DMS153 (cell line): ENCODE data around the gene PKN3.

Experiments used
- DNase-seq: peaks from one replicate; lab custom pipeline; 2025; lab: John Stamatoyannopoulos, UW

Gene PKN3

DNA sequence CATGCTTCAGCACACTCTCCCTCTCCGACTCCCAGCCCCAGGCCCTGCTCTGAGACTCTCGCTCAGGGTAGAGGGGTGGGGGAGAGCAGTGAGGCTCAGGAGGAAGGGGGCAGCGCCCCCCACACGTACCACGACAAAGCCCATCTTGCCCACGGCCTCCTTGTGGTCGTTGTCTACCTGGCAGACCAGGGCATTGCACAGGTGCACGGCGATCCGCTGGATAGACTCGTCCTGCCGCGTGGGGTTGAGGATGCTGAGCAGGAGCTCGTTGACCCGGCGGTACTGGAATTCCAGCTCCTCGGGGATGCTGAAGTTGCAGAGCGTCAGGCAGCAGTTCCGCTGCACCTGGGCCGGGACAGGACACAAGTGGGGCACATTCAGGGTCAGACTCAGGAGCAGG is 40.1 kb downstream of the PKN3 start:
- DNase-seq = no peak

DNA sequence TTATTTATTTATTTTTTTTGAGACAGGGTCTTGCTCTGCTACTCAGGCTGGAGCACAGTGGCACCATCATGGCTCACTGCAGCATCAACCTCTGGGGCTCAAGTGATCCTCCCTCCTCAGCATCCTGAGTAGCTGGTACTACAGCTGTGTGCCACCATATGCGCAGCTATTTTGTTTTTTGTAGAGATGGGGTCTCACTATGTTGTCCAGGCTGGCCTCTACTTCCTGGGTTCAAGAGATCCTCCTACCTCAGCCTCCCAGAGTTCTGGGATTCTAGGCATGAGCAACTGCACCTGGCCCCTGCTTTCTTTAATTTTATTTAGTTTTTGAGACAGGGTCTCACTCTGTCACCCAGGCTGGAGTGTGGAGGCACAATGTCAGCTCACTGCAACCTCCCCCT is 41.1 kb downstream of the PKN3 start:
- DNase-seq = no peak

DNA sequence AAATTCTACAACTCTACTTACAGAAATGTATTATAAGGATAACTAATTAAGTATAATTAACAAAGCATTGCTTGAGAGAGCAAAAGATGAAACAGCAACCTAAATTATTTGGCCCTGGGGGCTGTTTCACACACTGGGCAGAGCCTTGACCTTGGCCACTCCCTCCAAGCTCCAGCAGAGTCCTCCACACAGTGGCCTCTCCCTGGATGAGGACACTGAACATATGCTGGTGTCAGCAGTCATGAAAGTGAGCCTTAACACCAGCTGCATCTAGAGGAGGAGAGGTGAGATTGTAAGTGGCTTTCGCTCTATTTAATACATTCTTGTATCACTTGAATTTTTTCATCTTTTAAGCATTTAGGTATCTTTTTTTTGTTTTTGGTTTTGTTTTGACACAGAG is 44.9 kb downstream of the PKN3 start:
- no peak for DNase-seq

DNA sequence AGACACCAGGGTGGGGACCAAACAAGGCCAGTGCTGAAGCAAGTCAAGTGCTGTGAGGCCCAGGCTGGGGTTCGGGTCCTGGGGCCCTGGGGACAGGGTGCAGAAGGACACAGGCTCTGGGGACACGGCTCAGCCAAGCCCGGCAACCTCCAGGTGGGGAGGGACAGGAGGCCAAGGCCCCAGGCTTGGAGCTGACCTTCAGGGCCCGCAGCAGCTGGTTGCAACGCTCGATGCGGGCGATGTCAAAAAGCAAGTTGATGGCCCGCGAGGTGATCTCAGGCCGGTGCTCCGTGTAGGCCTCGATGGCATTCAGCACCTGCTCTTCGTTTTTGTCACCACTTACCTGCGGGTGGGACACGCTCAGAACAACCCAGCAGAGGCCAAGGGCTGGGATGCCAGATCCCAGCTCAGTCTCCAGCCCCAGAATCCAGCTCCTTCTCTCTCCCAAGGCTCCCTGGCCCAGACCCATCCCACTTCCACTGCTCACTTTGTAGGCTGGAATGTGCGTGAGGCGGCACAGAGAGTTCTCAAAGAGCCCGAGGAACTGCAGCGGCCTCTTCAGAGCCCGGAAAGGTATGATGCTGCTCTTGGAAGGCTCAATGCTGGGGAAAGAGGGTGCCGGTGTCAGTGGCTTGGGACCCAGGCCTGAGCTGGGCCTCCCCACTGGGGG is 48.8 kb downstream of the PKN3 start:
- no peak for DNase-seq

DNA sequence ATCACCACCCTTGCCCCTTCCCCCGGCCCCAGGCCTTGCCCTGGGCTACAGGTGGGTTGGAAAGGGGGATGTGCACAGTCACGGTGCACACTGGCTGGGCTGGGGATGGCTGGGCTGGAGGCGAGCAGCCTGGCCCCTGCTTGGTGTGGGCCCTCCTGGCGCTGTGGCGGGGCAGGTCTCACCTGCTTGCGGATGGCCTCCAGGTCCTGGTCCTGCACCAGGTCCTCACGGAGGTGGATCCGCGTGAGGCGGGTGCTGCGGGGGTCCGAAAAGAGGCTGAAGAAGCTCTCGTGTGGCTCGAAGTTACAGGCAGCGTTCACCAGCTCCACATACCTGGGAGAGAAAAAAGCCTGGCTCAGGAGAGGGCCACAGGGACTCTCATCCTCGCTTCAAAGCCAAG is 51.3 kb downstream of the PKN3 start:
- no peak for DNase-seq

DNA sequence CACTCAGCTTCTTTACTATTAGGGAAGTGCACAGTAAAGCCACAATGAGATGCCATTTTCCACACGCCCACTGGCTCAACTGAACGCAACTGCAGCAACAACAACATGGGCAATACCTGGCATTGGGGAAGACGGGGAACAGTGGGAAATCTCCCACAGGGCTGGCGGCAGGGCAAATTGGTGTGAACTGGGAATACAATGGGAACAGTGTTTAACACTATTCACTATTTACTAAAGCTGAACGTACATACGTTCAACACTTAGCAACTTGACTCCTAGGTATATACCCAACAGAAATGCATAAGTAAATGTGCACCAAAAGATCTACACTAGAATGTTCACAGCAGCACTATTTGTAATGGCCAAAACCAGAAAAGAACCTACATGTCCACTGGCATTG is 55.3 kb downstream of the PKN3 start:
- DNase-seq = no peak

DNA sequence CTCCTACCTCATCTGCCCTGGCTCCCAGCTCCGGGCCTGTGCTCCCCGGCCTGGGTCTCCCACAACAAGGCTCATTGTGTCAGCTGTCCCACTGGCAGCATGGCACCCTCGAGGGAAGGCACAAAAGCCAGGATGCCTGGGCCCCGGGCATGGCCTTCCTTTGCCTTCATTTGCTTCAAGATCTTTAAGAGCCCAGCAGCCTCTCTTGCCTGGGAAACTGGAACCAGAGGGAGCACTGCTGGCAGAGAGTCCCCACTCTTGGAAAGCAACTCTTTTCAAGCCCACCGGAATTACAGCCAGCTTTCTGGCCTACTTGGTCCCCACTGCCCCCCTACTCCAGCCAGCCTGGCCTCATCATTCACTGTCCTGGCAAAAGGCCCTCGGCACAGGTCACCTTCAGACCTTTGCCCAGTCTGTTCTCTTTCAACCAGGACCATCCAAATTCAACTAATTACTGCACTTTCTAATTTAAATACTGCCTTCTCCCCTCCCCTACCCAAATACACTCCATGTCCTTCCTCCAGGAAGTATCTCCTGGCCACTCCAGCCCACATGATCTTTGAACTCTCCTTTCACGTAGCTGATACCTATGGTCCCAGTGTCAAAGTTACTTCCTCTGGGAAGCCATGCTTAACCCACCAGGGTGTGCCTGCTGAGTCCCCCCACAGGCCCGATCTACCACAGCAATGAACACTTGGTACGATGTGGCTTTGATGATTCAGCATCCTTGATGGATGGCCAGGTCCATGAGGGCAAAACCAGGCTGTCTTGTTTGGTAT is 60.6 kb downstream of the PKN3 start:
- no peak for DNase-seq

DNA sequence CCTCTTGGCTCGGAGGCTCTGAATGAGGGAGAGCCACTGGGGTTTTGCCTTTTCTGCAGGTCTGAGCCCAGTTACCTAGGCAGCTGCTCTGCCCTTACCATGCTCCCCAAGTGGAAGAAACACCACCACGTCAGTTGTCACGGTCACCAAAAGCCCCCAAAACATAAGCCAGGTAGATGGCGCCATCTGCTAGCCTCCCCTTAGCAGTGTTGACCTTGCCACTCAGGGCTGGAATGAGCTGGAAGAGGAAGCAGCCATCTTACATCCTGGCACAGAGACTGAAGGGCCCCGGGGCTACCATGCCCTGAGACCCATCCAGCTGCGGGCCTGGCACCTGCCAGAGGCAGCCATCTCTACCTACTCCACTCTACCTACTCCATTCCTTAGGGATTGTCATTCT is 62.1 kb downstream of the PKN3 start:
- DNase-seq = no peak

DNA sequence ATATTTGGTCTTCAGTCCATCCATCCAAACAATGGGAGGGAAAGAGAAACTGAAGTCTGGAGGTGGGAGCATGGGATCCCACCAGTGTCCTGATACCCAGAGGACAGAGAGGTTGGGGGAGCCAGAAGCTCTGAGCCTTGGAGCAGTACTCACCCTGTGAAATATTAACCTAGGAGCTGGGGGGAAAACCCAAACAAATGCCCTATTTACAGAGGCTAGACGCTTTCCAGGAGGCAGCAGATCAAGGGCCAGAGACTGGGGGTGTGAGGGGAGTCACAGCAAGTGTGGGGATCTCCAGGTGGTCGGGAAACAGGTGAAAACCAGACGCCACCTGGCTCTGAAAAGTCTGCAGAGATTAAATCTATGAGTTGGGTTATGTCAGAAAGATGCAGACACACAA is 63.2 kb downstream of the PKN3 start:
- DNase-seq = no peak

DNA sequence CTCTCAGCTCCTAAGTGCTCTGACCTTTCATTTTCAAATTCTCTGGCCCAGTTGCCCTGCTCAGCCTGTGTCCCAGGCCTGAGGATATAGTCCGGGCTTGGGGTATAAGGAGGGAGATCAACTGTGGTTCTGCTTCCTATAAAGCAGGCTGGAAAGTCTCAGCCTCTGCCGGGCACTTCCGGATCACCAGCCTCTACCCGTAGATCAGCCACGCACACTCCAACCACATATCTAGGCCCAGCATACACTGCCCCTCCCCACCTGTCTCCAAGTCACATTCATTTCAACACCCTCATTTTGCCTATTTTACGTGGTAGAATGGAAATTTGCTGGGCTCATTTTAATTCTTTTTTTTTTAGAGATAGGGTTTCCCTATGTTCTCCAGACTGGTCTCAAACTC is 66.3 kb downstream of the PKN3 start:
- DNase-seq = no peak
